Neural cell (in vitro differentiated cells): ENCODE results near the gene GNA12. TPM values are rescaled to one million over a fixed set of nuclear protein-coding genes. Genes with fewer than 3 reads are reported as not detected.

Source experiments
- H2AFZ ChIP-seq: fragments of 200-600, 300-800 bp; sonication (generic), shearing (Covaris generic); 2 replicates; pipeline ENCODE4 v1.6.0; 2014; ENCODE audit warnings: low read depth, mild to moderate bottlenecking, antibody characterized with exemption, low read length, moderate library complexity
- H3F3A ChIP-seq: fragments of 200-600 bp; shearing (Covaris generic); 2 replicates; pipeline ENCODE4 v1.6.1; 2016; ENCODE audit warnings: mild to moderate bottlenecking, moderate library complexity, mixed read lengths, antibody characterized with exemption, low read length; ENCODE audit not compliant: insufficient read depth, poor library complexity, severe bottlenecking
- H3K27ac ChIP-seq: fragments of 200-600, 300-800 bp; sonication (generic), shearing (Covaris generic); 2 replicates; pipeline ENCODE4 v1.5.1; 2014; ENCODE audit warnings: mild to moderate bottlenecking, low read length, moderate library complexity
- H3K27me3 ChIP-seq: fragments of 300-800, 200-600 bp; sonication (generic), shearing (Covaris generic); 2 replicates; pipeline ENCODE4 v1.6.0; 2014; ENCODE audit warnings: mild to moderate bottlenecking, low read depth, low read length, moderate library complexity; ENCODE audit not compliant: insufficient read depth
- H3K36me3 ChIP-seq: fragments of 300-800, 200-600 bp; sonication (generic), shearing (Covaris generic); 2 replicates; pipeline ENCODE4 v1.5.1; 2014; ENCODE audit warnings: mild to moderate bottlenecking, antibody characterized with exemption, low read length, moderate library complexity; ENCODE audit not compliant: insufficient read depth
- H3K4me2 ChIP-seq: fragments of 300-800, 200-600 bp; sonication (generic), shearing (Covaris generic); 2 replicates; pipeline ENCODE4 v1.6.0; 2014; ENCODE audit warnings: mild to moderate bottlenecking, low read length
- H3K4me3 ChIP-seq: fragments of 300-800, 200-600 bp; sonication (generic), shearing (Covaris generic); 2 replicates; pipeline ENCODE4 v1.5.1; 2014; ENCODE audit warnings: mild to moderate bottlenecking, low read length, moderate library complexity
- H3K79me2 ChIP-seq: fragments of 200-600 bp; shearing (Covaris generic); replicated peaks from 2 replicates; pipeline ENCODE4 v1.6.0; 2014; ENCODE audit warnings: mild to moderate bottlenecking, low read length, moderate library complexity; ENCODE audit not compliant: insufficient read depth
- H3K9ac ChIP-seq: fragments of 300-800, 200-600 bp; sonication (generic), shearing (Covaris generic); 2 replicates; pipeline ENCODE4 v1.6.1; 2016; ENCODE audit warnings: mild to moderate bottlenecking, low read length, mixed read lengths
- H3K9me2 ChIP-seq: fragments of 200-600 bp; shearing (Covaris generic); 2 replicates; pipeline ENCODE4 v1.6.1; 2016; ENCODE audit warnings: mild to moderate bottlenecking, low read length, mixed read lengths; ENCODE audit not compliant: insufficient read depth
- H3K9me3 ChIP-seq: fragments of 200-600, 300-800 bp; sonication (generic), shearing (Covaris generic); 2 replicates; pipeline ENCODE4 v1.6.1; 2016; ENCODE audit warnings: mild to moderate bottlenecking, mixed run types, low read length, moderate library complexity, mixed read lengths
- H4K20me1 ChIP-seq: fragments of 200-600 bp; shearing (Covaris generic); 2 replicates; pipeline ENCODE4 v1.6.1; 2016; ENCODE audit warnings: mild to moderate bottlenecking, mixed run types; ENCODE audit not compliant: insufficient read depth
- CTCF ChIP-seq: fragments of 450-650 bp; IDR thresholded peaks from 2 replicates; pipeline ENCODE4 v1.5.1; 2014; ENCODE audit warnings: antibody characterized with exemption, mild to moderate bottlenecking, moderate library complexity; ENCODE audit not compliant: poor library complexity, severe bottlenecking
- EP300 ChIP-seq: fragments of 450-650 bp; conservative IDR thresholded peaks from 2 replicates; pipeline ENCODE4 v1.6.1; 2014; ENCODE audit warnings: antibody characterized with exemption, mild to moderate bottlenecking, moderate library complexity; ENCODE audit not compliant: poor library complexity, severe bottlenecking
- EZH2 ChIP-seq: fragments of 200-600, 300-800 bp; shearing (Covaris generic), sonication (generic); IDR thresholded peaks from 2 replicates; pipeline ENCODE4 v1.6.1; 2014; ENCODE audit warnings: antibody characterized with exemption, low read length, borderline replicate concordance, mild to moderate bottlenecking; ENCODE audit not compliant: insufficient read depth, poor library complexity, severe bottlenecking
- MXI1 ChIP-seq: fragments of 450-650 bp; conservative IDR thresholded peaks from 2 replicates; pipeline ENCODE4 v1.6.1; 2014; ENCODE audit warnings: antibody characterized with exemption, mild to moderate bottlenecking; ENCODE audit not compliant: poor library complexity, severe bottlenecking
- POLR2AphosphoS5 ChIP-seq: IDR thresholded peaks from 2 replicates; pipeline ENCODE4 v1.6.1; 2012
- RAD21 ChIP-seq: fragments of 450-650 bp; conservative IDR thresholded peaks from 2 replicates; pipeline ENCODE4 v1.6.1; 2014; ENCODE audit warnings: antibody characterized with exemption, mild to moderate bottlenecking, moderate library complexity
- REST ChIP-seq: IDR thresholded peaks from 2 replicates; pipeline ENCODE4 v1.6.1; 2012; ENCODE audit warnings: borderline replicate concordance
- SMC3 ChIP-seq: fragments of 450-650 bp; conservative IDR thresholded peaks from 2 replicates; pipeline ENCODE4 v1.6.1; 2014; ENCODE audit warnings: antibody characterized with exemption, mild to moderate bottlenecking, moderate library complexity; ENCODE audit not compliant: poor library complexity
- TAF1 ChIP-seq: IDR thresholded peaks from 2 replicates; pipeline ENCODE4 v1.6.1; 2012; ENCODE audit warnings: low read depth
- polyA plus RNA-seq: library from polyadenylated mRNA; depleted of rRNA; stranded (reverse); fragments of >200 nt; gene quantifications from 2 replicates; pipeline ENCODE4 v1.2.3, GENCODE V29; 2014

GNA12 gene
- polyA plus RNA-seq, 1 donor from 2014 or later = 15.5 TPM

GRCh38 chr7:2718296-2718965 is 125.7 kb downstream of the GNA12 start:
- Histone ChIP-seq H3K9me2 (no peaks in the 10 kb centered on the region), H3K79me2 (no peaks in the 10 kb centered on the region), H3K9ac (no peak overlapping the region), H3K36me3 (peaks cover 5% of the 10 kb centered on the region), H3K27me3 (no peaks in the 10 kb centered on the region), H3F3A (no peaks in the 10 kb centered on the region), H4K20me1 (no peaks in the 10 kb centered on the region), H3K27ac (no peak overlapping the region), H3K4me3 (no peak overlapping the region), H3K9me3 (no peaks in the 10 kb centered on the region), H2AFZ (no peak overlapping the region), H3K4me2 (no peak overlapping the region)
- no peak for TF ChIP-seq TAF1
- no peak for TF ChIP-seq SMC3
- TF ChIP-seq POLR2AphosphoS5 = no peak
- no peak for TF ChIP-seq EZH2
- no peak for TF ChIP-seq CTCF
- no peak for TF ChIP-seq MXI1
- no peak for TF ChIP-seq RAD21
- no peak for TF ChIP-seq REST
- TF ChIP-seq EP300 = no peak

GRCh38 chr7:2717293-2718261 is 126.5 kb downstream of the GNA12 start:
- Histone ChIP-seq H3K9me2 (no peaks in the 10 kb centered on the region), H3K27ac (no peak overlapping the region), H3K36me3 (peaks cover 5% of the 10 kb centered on the region), H3K4me3 (no peak overlapping the region), H4K20me1 (no peaks in the 10 kb centered on the region), H3K27me3 (no peaks in the 10 kb centered on the region), H3K9me3 (no peaks in the 10 kb centered on the region), H3F3A (no peaks in the 10 kb centered on the region), H3K9ac (no peak overlapping the region), H2AFZ (no peak overlapping the region), H3K79me2 (no peaks in the 10 kb centered on the region), H3K4me2 (no peak overlapping the region)
- TF ChIP-seq EP300 = no peak
- TF ChIP-seq TAF1 = no peak
- TF ChIP-seq SMC3 = no peak
